ENCODE results near the gene NELL1.

Gene NELL1

GRCh38 chr11:20912065-20912821, 242.9 kb downstream of the NELL1 start:
- Histone ChIP-seq H3K36me3 (ENCODE audit: control insufficient read depth, insufficient read depth, low read length) (no peaks in the 10 kb centered on the region), H3K4me3 (ENCODE audit: low read depth, low read length) (no peak overlapping the region), H3K27me3 (ENCODE audit: control insufficient read depth, insufficient read depth, low read length) (no peaks in the 10 kb centered on the region), H3K9ac (ENCODE audit: low read length) (no peak overlapping the region), H3K9me3 (ENCODE audit: control insufficient read depth, insufficient read depth, low read depth, low read length) (0 out of 2 replicates have a peak, but pooled peaks cover 3% of the 10 kb centered on the region), H3K27ac (ENCODE audit: low read depth, low read length) (peak overlapping the region; percentile 20; the same call in 1 of the 2 replicates), H3K4me1 (ENCODE audit: control insufficient read depth, insufficient read depth, low read length) (peaks cover 24% of the 10 kb centered on the region)

- H3K27me3 ChIP-seq (ENCODE audit: control insufficient read depth, insufficient read depth, low read length), result no peaks in the 10 kb centered on the region
- H3K9me3 ChIP-seq (ENCODE audit: control insufficient read depth, insufficient read depth, low read depth, low read length), result 0 out of 2 replicates have a peak, but pooled peaks cover 3% of the 10 kb centered on the region
- H3K27ac ChIP-seq (ENCODE audit: low read depth, low read length), result peak overlapping the region; percentile 20; the same call in 1 of the 2 replicates
- no peak overlapping the region for H3K9ac ChIP-seq (ENCODE audit: low read length)
- no peak overlapping the region for H3K4me3 ChIP-seq (ENCODE audit: low read depth, low read length)
- peaks cover 24% of the 10 kb centered on the region for H3K4me1 ChIP-seq (ENCODE audit: control insufficient read depth, insufficient read depth, low read length)
- no peaks in the 10 kb centered on the region for H3K36me3 ChIP-seq (ENCODE audit: control insufficient read depth, insufficient read depth, low read length)
These were observed 243.6 kb downstream of the NELL1 start for GRCh38 chr11:20912922-20913512.

GRCh38 chr11:20917306-20917705, 247.9 kb downstream of the NELL1 start:
- no peak overlapping the region for H3K4me3 ChIP-seq (ENCODE audit: low read depth, low read length)
- H3K4me1 ChIP-seq (ENCODE audit: control insufficient read depth, insufficient read depth, low read length), result peaks cover 23% of the 10 kb centered on the region
- no peaks in the 10 kb centered on the region for H3K27me3 ChIP-seq (ENCODE audit: control insufficient read depth, insufficient read depth, low read length)
- no peaks in the 10 kb centered on the region for H3K9me3 ChIP-seq (ENCODE audit: control insufficient read depth, insufficient read depth, low read depth, low read length)
- no peak overlapping the region for H3K9ac ChIP-seq (ENCODE audit: low read length)
- no peak overlapping the region for H3K27ac ChIP-seq (ENCODE audit: low read depth, low read length)
- H3K36me3 ChIP-seq (ENCODE audit: control insufficient read depth, insufficient read depth, low read length), result no peaks in the 10 kb centered on the region

- Histone ChIP-seq H3K9me3 (ENCODE audit: control insufficient read depth, insufficient read depth, low read depth, low read length) (no peaks in the 10 kb centered on the region), H3K36me3 (ENCODE audit: control insufficient read depth, insufficient read depth, low read length) (no peaks in the 10 kb centered on the region), H3K4me3 (ENCODE audit: low read depth, low read length) (no peak overlapping the region), H3K4me1 (ENCODE audit: control insufficient read depth, insufficient read depth, low read length) (no peaks in the 10 kb centered on the region), H3K9ac (ENCODE audit: low read length) (no peak overlapping the region), H3K27ac (ENCODE audit: low read depth, low read length) (no peak overlapping the region), H3K27me3 (ENCODE audit: control insufficient read depth, insufficient read depth, low read length) (no peaks in the 10 kb centered on the region)
These were observed 257.6 kb downstream of the NELL1 start for GRCh38 chr11:20926799-20927540.

- H3K27ac ChIP-seq (ENCODE audit: low read depth, low read length), result no peak overlapping the region
- no peak overlapping the region for H3K4me3 ChIP-seq (ENCODE audit: low read depth, low read length)
- H3K27me3 ChIP-seq (ENCODE audit: control insufficient read depth, insufficient read depth, low read length), result no peaks in the 10 kb centered on the region
- no peaks in the 10 kb centered on the region for H3K36me3 ChIP-seq (ENCODE audit: control insufficient read depth, insufficient read depth, low read length)
- H3K4me1 ChIP-seq (ENCODE audit: control insufficient read depth, insufficient read depth, low read length), result no peaks in the 10 kb centered on the region
- H3K9me3 ChIP-seq (ENCODE audit: control insufficient read depth, insufficient read depth, low read depth, low read length), result no peaks in the 10 kb centered on the region
- no peak overlapping the region for H3K9ac ChIP-seq (ENCODE audit: low read length)
These were observed 261.6 kb downstream of the NELL1 start for GRCh38 chr11:20931029-20931428.

DNA sequence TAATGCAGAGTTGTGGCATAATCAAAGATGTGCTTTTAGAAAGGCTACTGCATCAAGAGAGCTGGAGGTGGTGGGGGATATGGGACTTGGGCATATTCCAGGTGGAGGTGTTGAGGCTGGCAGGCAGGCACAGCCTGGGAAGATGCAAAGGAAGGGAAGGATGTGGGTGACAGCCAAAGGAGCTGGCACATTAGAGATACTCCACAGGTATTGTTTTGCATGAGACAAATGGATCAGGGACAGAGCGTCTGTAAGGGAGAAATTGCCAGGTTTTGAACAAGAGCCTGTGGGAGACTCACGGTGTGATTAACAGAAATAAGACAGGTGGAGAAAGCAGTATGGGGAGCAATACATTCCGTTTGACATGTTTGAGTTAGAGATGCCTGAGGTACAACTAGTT, 263.7 kb downstream of the NELL1 start:
- H3K27ac ChIP-seq (ENCODE audit: low read depth, low read length), result no peak overlapping the region
- H3K9ac ChIP-seq (ENCODE audit: low read length), result no peak overlapping the region
- H3K4me1 ChIP-seq (ENCODE audit: control insufficient read depth, insufficient read depth, low read length), result no peaks in the 10 kb centered on the region
- no peak overlapping the region for H3K4me3 ChIP-seq (ENCODE audit: low read depth, low read length)
- no peaks in the 10 kb centered on the region for H3K27me3 ChIP-seq (ENCODE audit: control insufficient read depth, insufficient read depth, low read length)
- H3K36me3 ChIP-seq (ENCODE audit: control insufficient read depth, insufficient read depth, low read length), result no peaks in the 10 kb centered on the region
- no peaks in the 10 kb centered on the region for H3K9me3 ChIP-seq (ENCODE audit: control insufficient read depth, insufficient read depth, low read depth, low read length)

GRCh38 chr11:20933958-20934357, 264.6 kb downstream of the NELL1 start:
- no peaks in the 10 kb centered on the region for H3K4me1 ChIP-seq (ENCODE audit: control insufficient read depth, insufficient read depth, low read length)
- no peaks in the 10 kb centered on the region for H3K9me3 ChIP-seq (ENCODE audit: control insufficient read depth, insufficient read depth, low read depth, low read length)
- H3K27me3 ChIP-seq (ENCODE audit: control insufficient read depth, insufficient read depth, low read length), result no peaks in the 10 kb centered on the region
- no peaks in the 10 kb centered on the region for H3K36me3 ChIP-seq (ENCODE audit: control insufficient read depth, insufficient read depth, low read length)
- no peak overlapping the region for H3K4me3 ChIP-seq (ENCODE audit: low read depth, low read length)
- H3K9ac ChIP-seq (ENCODE audit: low read length), result no peak overlapping the region
- H3K27ac ChIP-seq (ENCODE audit: low read depth, low read length), result no peak overlapping the region

GRCh38 chr11:20934516-20934915, 265.1 kb downstream of the NELL1 start:
- no peaks in the 10 kb centered on the region for H3K36me3 ChIP-seq (ENCODE audit: control insufficient read depth, insufficient read depth, low read length)
- no peaks in the 10 kb centered on the region for H3K9me3 ChIP-seq (ENCODE audit: control insufficient read depth, insufficient read depth, low read depth, low read length)
- H3K4me1 ChIP-seq (ENCODE audit: control insufficient read depth, insufficient read depth, low read length), result no peaks in the 10 kb centered on the region
- no peak overlapping the region for H3K4me3 ChIP-seq (ENCODE audit: low read depth, low read length)
- H3K9ac ChIP-seq (ENCODE audit: low read length), result no peak overlapping the region
- no peaks in the 10 kb centered on the region for H3K27me3 ChIP-seq (ENCODE audit: control insufficient read depth, insufficient read depth, low read length)
- no peak overlapping the region for H3K27ac ChIP-seq (ENCODE audit: low read depth, low read length)

GRCh38 chr11:20937826-20938225, 268.4 kb downstream of the NELL1 start:
- Histone ChIP-seq H3K4me1 (ENCODE audit: control insufficient read depth, insufficient read depth, low read length) (no peaks in the 10 kb centered on the region), H3K9ac (ENCODE audit: low read length) (no peak overlapping the region), H3K27ac (ENCODE audit: low read depth, low read length) (no peak overlapping the region), H3K4me3 (ENCODE audit: low read depth, low read length) (no peak overlapping the region), H3K36me3 (ENCODE audit: control insufficient read depth, insufficient read depth, low read length) (no peaks in the 10 kb centered on the region), H3K27me3 (ENCODE audit: control insufficient read depth, insufficient read depth, low read length) (no peaks in the 10 kb centered on the region), H3K9me3 (ENCODE audit: control insufficient read depth, insufficient read depth, low read depth, low read length) (no peaks in the 10 kb centered on the region)

- Histone ChIP-seq H3K4me1 (ENCODE audit: control insufficient read depth, insufficient read depth, low read length) (peaks cover 8% of the 10 kb centered on the region), H3K4me3 (ENCODE audit: low read depth, low read length) (no peak overlapping the region), H3K36me3 (ENCODE audit: control insufficient read depth, insufficient read depth, low read length) (no peaks in the 10 kb centered on the region), H3K9me3 (ENCODE audit: control insufficient read depth, insufficient read depth, low read depth, low read length) (no peaks in the 10 kb centered on the region), H3K27ac (ENCODE audit: low read depth, low read length) (no peak overlapping the region), H3K27me3 (ENCODE audit: control insufficient read depth, insufficient read depth, low read length) (no peaks in the 10 kb centered on the region), H3K9ac (ENCODE audit: low read length) (no peak overlapping the region)
These were observed 280.2 kb downstream of the NELL1 start for GRCh38 chr11:20949585-20949984.

DNA sequence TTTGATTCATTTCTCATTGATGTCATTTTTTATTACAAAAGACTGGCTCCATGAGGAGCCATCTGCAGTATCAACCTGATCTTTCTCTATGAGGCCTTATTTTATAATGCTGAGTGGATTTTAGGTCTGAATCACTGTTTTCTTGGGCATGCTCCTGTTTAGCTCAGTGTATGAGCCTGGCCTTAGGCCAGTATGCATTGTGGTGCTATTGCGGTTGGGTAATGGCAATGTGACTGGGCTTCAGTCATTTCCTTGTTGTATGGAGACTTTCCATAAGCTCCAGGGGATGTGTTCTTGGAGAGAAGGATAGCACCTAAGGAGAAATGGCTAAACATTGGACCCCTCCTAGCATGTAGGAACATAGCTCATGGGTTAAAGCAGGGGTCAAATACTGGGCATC, 293.2 kb downstream of the NELL1 start:
- Histone ChIP-seq H3K9me3 (ENCODE audit: control insufficient read depth, insufficient read depth, low read depth, low read length) (no peaks in the 10 kb centered on the region), H3K9ac (ENCODE audit: low read length) (no peak overlapping the region), H3K27me3 (ENCODE audit: control insufficient read depth, insufficient read depth, low read length) (no peaks in the 10 kb centered on the region), H3K4me3 (ENCODE audit: low read depth, low read length) (no peak overlapping the region), H3K27ac (ENCODE audit: low read depth, low read length) (no peak overlapping the region), H3K36me3 (ENCODE audit: control insufficient read depth, insufficient read depth, low read length) (no peaks in the 10 kb centered on the region), H3K4me1 (ENCODE audit: control insufficient read depth, insufficient read depth, low read length) (peaks cover 6% of the 10 kb centered on the region; the same call in 1 of the 2 replicates)
